GM10248 (cell line): ENCODE results near the gene UTP3.
"Not testable (repeated sequence)": the region's sequence is repeated elsewhere in the genome, so short reads cannot be mapped to it uniquely, and the experiment has no call there.

Experiments used
- CTCF ChIA-PET: fragments of 300-600 bp; sonication (Branson Sonifier 250); formaldehyde crosslinking; extraction: SDS; loops from one replicate; lab custom pipeline; 2021; ENCODE audit warnings: antibody characterized with exemption; lab: Yijun Ruan, JAX
- POLR2A ChIA-PET: fragments of 350-650 bp; sonication (Branson Sonifier 250); formaldehyde crosslinking; extraction: SDS; loops from one replicate; lab custom pipeline; 2020; ENCODE audit warnings: antibody characterized with exemption; lab: Yijun Ruan, JAX
- DNase-seq: peaks from one replicate; pipeline ENCODE4 v3.0.0; 2012; ENCODE audit errors: extremely low spot score
- TF ChIP-seq, protein P1 (sequence below): IDR thresholded peaks from 2 replicates; pipeline ENCODE4 v1.5.1; 2012; ENCODE audit warnings: mild to moderate bottlenecking, low read depth; ENCODE audit errors: extremely low read depth, missing control alignments, control extremely low read depth

UTP3 gene

DNA sequence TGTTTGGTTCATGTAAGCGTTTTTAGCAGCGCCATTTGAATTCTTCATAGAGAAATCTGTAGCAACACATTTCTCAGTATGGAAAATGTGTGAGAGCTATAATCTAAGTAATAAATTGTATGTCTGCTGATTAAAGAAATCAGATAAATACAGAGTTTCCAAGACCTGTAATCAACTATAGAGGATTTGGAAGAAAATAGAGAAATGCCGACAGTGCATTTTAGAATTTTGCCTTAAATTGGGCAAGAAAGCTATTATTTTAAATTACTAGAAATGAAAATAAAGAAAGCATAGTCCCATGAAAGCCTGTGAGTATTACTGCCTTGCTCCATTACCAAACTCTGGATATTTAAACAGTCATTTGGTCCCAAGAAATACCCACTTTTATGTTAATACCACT lies 36.1 kb downstream of the UTP3 start:
- POLR2A ChIA-PET = interaction anchor here (0.6 kb wide), 1 partner anchor 69 kb away, joined by 6 read pairs; no protein-coding TSS in a partner anchor
- TF ChIP-seq, protein P1, sequence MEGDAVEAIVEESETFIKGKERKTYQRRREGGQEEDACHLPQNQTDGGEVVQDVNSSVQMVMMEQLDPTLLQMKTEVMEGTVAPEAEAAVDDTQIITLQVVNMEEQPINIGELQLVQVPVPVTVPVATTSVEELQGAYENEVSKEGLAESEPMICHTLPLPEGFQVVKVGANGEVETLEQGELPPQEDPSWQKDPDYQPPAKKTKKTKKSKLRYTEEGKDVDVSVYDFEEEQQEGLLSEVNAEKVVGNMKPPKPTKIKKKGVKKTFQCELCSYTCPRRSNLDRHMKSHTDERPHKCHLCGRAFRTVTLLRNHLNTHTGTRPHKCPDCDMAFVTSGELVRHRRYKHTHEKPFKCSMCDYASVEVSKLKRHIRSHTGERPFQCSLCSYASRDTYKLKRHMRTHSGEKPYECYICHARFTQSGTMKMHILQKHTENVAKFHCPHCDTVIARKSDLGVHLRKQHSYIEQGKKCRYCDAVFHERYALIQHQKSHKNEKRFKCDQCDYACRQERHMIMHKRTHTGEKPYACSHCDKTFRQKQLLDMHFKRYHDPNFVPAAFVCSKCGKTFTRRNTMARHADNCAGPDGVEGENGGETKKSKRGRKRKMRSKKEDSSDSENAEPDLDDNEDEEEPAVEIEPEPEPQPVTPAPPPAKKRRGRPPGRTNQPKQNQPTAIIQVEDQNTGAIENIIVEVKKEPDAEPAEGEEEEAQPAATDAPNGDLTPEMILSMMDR = no peak
- CTCF ChIA-PET = interaction anchor here (0.6 to 5.1 kb wide), 7 partner anchors 10 to 273 kb away, joined by 3 to 40 read pairs (median 3); no protein-coding TSS in a partner anchor
- DNase-seq = no peak

DNA sequence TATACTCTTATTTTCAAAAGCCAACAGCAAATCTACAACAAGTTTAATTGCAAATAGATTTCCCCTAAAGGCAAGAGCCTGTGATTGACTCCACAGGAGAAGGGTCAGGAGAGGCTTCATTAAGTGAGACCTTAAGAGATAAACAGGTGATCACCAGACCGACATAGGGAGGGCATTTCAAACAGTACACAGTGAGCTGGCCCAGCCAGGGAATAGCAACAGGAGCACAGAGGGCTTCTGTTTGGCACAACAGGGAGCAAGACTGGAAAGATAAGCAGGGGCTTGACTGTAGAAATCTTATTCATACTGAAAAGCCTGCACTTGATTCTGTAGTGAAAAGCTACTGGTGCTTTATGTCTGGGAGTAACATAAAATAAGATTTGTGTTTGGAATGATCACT lies 37.3 kb downstream of the UTP3 start:
- POLR2A ChIA-PET = no interaction called here
- no peak for DNase-seq
- TF ChIP-seq, protein P1 = no peak
- CTCF ChIA-PET = interaction anchor here (0.8 to 2.6 kb wide), 4 partner anchors 10 to 49 kb away, joined by 3 to 13 read pairs (median 4); no protein-coding TSS in a partner anchor

- DNase-seq, POLR2A ChIA-PET: not testable (repeated sequence)
- CTCF ChIA-PET = interaction anchor here (1.2 to 2.6 kb wide), 3 partner anchors 9 to 23 kb away, joined by 3 to 13 read pairs (median 4); no protein-coding TSS in a partner anchor
Measured at GRCh38 chr4:70726515-70726914, 38.2 kb downstream of the UTP3 start.

DNA sequence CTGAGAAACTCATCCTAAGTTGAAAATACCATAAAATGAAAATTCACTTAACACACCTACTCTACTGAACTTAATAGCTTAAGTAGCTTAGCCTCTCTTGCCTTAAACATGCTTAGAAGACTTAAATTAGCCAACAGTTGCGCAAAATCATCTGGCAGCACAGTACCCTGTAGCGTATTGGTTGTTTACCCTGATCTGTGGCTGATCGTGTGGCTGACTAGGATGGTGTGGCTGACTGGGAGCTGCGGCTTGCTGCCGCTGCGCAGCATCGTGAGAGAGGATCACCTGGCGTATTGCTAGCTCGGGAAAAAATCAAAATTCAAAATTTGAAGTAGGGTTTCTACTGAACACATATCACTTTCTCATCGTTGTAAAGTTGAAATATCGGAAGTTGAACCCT lies 39.8 kb downstream of the UTP3 start:
- TF ChIP-seq, protein P1 = no peak
- ChIA-PET POLR2A (no interaction called here), CTCF (interaction anchor here (1.2 to 2.6 kb wide), 3 partner anchors 7 to 31 kb away, joined by 5 to 13 read pairs (median 5); no protein-coding TSS in a partner anchor)
- no peak for DNase-seq

GRCh38 chr4:70732878-70733277 lies 44.5 kb downstream of the UTP3 start:
- POLR2A ChIA-PET, DNase-seq, CTCF ChIA-PET: not testable (repeated sequence)

GRCh38 chr4:70734168-70734954 lies 46.0 kb downstream of the UTP3 start:
- POLR2A ChIA-PET = no interaction called here
- CTCF ChIA-PET = interaction anchor here (0.6 to 4.1 kb wide), 25 partner anchors 8 to 276 kb away, joined by 3 to 40 read pairs (median 5); partner anchors contain the start of genes MOB1B and RUFY3
- DNase-seq = peak; percentile 70
- TF ChIP-seq, protein P1 = no peak

DNA sequence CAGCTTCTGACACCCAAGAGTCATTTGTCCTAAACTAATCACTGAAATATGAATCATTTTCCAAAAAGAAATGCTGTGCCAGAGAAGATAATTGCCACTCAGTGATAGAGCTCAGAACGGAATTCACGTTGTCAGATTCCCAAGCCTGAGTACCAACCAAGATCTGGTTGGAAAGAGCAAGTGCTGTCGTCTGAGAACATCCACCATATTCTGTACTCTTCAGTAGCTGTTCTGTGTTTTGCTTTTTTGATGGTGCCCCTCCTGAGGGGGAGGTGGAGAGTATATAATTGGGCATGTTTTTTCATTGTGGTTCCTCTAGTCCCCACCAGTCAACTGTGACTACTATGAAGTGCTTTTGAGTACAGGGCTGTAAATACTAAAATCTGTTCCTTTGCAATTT lies 46.6 kb downstream of the UTP3 start:
- TF ChIP-seq, protein P1 = no peak
- ChIA-PET POLR2A (no interaction called here), CTCF (interaction anchor here (0.7 to 4.1 kb wide), 26 partner anchors 8 to 275 kb away, joined by 3 to 40 read pairs (median 5); partner anchors contain the start of genes MOB1B and RUFY3)
- no peak for DNase-seq
